ENCODE data around the gene ADAMTSL1.

ADAMTSL1 gene

DNA sequence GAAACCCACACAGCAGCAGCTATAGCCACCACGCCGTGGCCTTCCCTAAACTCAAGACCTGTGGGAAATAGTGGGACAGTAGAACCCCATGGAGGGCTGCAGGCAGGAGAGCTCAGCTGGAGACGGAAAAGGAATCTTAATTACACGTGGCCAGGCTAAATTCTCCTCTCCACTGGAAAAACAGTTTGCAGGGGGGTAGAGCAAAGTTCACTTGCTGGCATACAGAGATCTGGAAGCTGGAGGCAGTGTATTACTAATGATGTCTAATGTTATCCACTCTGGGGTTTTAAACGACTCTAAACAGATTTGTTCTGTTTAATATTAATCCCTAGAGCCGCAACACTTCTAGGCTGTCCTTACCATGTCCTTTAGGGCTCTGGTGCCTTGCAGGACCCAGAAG is 302.0 kb downstream of the ADAMTSL1 start:
- no peak for DNase-seq (ENCODE audit: low read depth, low spot score)

DNA sequence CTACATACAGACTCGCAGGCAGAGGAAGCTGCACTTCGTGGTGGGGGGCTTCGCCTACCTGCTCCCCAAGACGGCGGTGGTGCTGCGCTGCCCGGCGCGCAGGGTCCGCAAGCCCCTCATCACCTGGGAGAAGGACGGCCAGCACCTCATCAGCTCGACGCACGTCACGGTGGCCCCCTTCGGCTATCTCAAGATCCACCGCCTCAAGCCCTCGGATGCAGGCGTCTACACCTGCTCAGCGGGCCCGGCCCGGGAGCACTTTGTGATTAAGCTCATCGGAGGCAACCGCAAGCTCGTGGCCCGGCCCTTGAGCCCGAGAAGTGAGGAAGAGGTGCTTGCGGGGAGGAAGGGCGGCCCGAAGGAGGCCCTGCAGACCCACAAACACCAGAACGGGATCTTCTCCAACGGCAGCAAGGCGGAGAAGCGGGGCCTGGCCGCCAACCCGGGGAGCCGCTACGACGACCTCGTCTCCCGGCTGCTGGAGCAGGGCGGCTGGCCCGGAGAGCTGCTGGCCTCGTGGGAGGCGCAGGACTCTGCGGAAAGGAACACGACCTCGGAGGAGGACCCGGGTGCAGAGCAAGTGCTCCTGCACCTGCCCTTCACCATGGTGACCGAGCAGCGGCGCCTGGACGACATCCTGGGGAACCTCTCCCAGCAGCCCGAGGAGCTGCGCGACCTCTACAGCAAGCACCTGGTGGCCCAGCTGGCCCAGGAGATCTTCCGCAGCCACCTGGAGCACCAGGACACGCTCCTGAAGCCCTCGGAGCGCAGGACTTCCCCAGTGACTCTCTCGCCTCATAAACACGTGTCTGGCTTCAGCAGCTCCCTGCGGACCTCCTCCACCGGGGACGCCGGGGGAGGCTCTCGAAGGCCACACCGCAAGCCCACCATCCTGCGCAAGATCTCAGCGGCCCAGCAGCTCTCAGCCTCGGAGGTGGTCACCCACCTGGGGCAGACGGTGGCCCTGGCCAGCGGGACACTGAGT is 303.2 kb downstream of the ADAMTSL1 start:
- DNase-seq (ENCODE audit: low read depth, low spot score), result no peak

- DNase-seq (ENCODE audit: low read depth, low spot score), result no peak
Measured at GRCh38 chr9:18778147-18778546, 304.2 kb downstream of the ADAMTSL1 start.

DNA sequence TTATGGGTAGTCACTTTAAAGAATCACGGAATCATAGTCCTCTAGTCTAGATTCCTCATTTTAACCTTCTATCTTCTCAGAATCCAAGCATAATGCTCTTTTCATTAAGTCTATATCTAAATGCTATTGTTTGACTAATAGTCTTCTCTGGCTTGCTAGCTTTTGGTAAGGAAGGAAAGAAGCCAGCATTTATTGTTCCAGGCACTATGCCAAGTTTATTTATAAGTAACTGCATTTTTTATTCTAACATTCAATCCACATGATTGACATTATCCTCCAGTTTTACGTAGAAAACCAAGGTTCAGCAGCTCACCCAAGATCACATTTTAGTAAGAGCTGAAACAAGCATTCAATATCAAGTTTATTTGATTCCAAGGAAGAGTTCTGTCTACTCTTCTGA is 304.9 kb downstream of the ADAMTSL1 start:
- no peak for DNase-seq (ENCODE audit: low read depth, low spot score)

DNA sequence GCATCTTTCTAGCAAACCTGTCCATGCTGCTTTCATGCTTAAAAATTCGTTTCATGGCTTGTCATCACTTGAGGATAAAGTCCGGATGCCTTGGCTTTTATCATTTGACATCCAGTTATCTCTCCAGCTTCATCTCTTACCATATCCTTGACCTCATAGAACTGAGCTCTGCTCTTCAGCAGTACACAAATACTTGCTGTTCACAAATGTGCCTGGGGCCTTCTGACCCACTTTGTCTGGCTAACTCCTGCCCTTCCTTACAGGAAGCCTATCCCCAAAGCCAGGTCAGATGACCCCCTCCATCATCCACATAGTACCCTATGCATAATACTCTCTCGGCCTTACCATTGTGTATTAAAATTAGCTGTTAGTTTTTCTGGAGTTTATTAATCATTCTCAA is 310.0 kb downstream of the ADAMTSL1 start:
- DNase-seq (ENCODE audit: low read depth, low spot score), result no peak

GRCh38 chr9:18785604-18786003 is 311.7 kb downstream of the ADAMTSL1 start:
- DNase-seq (ENCODE audit: low read depth, low spot score), result no peak

GRCh38 chr9:18786196-18786595 is 312.2 kb downstream of the ADAMTSL1 start:
- no peak for DNase-seq (ENCODE audit: low read depth, low spot score)

- peak; percentile 21 for DNase-seq (ENCODE audit: low read depth, low spot score)
Measured at GRCh38 chr9:18786911-18787650, 313.1 kb downstream of the ADAMTSL1 start.

- no peak for DNase-seq (ENCODE audit: low read depth, low spot score)
Measured at GRCh38 chr9:18788256-18788655, 314.3 kb downstream of the ADAMTSL1 start.

- DNase-seq (ENCODE audit: low read depth, low spot score), result no peak
Measured at GRCh38 chr9:18791074-18791473, 317.1 kb downstream of the ADAMTSL1 start.

GRCh38 chr9:18793122-18793521 is 319.2 kb downstream of the ADAMTSL1 start:
- no peak for DNase-seq (ENCODE audit: low read depth, low spot score)

GRCh38 chr9:18795947-18796671 is 322.2 kb downstream of the ADAMTSL1 start:
- no peak for DNase-seq (ENCODE audit: low read depth, low spot score)

- no peak for DNase-seq (ENCODE audit: low read depth, low spot score)
Measured at GRCh38 chr9:18796696-18797270, 322.8 kb downstream of the ADAMTSL1 start.

- no peak for DNase-seq (ENCODE audit: low read depth, low spot score)
Measured at GRCh38 chr9:18798106-18798505, 324.2 kb downstream of the ADAMTSL1 start.

DNA sequence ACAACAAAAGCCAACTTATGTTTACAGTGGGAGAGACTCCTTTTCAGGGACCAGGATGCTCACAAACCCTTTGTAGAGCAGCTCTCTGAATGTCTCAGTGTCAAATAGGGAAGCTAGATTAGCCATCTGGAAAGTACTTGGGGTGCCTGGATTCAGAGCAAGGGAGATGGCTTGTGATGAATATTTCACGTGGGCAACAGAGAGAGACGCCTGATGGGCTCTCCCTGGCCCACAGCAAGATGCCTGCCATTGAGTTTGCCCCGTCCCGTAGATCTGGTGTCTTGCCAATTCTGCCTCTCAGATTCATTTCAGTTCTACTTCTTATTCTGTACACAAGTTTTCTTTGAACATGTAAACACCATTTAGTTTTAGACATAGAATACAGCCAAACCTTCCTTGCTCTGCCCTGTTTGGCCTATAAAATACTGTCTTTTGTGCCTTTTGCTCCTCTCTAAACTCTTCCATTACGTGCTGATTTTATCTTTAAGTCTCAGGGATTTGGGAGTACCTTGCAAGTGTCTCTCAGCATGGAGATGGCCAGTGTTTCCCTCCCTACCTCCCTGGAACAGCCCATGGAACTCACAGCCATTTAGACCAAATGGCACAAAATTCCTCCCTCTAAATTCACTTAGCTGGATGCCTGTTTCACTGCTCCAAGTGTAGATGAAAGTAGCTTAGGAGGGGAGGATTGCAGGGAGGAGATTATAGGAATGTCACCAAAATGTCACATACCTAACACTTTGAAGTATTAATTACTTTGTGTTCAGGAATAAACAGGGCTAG is 324.7 kb downstream of the ADAMTSL1 start:
- no peak for DNase-seq (ENCODE audit: low read depth, low spot score)

GRCh38 chr9:18799428-18799827 is 325.5 kb downstream of the ADAMTSL1 start:
- DNase-seq (ENCODE audit: low read depth, low spot score), result no peak

DNA sequence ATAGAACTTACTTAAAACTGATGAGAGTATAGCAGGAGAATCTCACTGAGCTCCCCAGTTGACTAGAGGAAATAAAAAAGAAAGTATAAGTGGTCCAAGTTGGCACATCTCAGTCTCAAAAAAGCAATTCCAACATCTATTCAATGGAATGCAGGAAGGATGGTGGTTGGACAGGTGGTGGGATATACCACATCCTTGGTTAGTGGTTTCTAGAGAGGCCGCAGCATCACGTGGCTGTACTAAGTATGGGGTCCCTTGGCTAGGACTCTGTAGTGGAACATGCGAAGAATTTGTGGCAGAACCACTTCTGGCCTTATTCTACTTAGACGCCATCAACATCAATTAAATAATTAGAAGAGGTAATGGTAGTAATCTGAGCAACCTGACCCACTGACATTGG is 326.6 kb downstream of the ADAMTSL1 start:
- no peak for DNase-seq (ENCODE audit: low read depth, low spot score)

GRCh38 chr9:18805386-18805785 is 331.4 kb downstream of the ADAMTSL1 start:
- no peak for DNase-seq (ENCODE audit: low read depth, low spot score)

DNA sequence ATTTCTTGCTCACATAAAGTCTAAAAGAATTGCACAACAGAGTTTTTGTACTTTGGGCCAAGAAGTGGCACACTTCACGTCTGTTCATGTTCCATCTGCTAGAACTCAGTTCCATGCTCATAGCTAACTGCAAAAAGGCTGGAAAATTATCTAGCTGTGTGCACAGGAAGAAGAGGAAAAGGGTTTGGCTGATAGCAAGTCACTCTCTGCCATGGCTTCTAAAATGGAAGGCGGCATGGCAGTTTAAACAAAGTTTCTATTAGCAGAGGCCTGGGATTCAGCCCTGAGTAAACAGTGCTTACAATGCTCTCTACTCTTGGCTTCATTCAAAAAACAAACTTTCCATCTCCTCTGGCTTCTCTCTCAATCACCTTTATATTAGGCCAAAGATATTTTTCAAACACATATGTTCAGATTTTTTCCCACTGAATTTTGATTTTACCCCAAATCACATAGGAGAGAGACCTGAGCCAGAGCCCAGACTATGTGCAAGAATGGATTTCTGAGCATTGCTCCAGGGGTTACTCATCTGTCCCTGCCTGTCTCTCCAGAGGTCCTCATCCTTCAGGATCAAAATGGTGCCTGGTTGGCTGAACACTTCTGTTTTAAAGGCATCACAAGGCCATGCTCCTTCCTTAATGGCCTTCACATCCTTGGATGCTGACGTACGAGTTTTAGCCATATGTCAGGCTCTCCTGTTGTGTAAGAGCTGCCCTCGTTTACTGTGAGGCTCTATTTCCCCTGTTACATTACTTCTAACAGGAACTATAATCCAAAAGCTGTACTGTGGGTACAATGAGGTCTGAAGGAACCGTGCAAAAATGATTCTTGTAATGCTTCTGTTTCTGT is 332.5 kb downstream of the ADAMTSL1 start:
- no peak for DNase-seq (ENCODE audit: low read depth, low spot score)

DNA sequence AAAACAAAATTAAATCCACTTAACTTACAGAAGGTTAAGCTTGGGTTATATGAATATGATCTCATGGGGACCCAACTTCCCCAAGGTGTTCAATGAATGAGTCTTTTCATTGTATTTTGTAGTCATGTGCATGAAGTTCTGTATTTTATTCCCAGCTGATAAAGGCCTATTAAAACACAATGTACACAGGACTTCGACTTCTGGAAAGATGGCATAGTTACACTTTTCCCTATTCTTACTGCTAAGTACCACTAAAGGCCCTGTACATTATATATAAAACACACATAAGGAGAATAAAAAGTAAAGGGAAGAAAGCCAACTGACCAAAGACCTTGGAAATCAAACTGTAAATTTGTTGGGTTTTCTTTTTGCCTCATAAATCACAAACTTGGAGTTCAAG is 336.6 kb downstream of the ADAMTSL1 start:
- no peak for DNase-seq (ENCODE audit: low read depth, low spot score)
